ENCODE data around the gene PHF11.
A peak's percentile ranks its signal among the peaks of the same experiment; 100 is the strongest.

PHF11 gene

DNA sequence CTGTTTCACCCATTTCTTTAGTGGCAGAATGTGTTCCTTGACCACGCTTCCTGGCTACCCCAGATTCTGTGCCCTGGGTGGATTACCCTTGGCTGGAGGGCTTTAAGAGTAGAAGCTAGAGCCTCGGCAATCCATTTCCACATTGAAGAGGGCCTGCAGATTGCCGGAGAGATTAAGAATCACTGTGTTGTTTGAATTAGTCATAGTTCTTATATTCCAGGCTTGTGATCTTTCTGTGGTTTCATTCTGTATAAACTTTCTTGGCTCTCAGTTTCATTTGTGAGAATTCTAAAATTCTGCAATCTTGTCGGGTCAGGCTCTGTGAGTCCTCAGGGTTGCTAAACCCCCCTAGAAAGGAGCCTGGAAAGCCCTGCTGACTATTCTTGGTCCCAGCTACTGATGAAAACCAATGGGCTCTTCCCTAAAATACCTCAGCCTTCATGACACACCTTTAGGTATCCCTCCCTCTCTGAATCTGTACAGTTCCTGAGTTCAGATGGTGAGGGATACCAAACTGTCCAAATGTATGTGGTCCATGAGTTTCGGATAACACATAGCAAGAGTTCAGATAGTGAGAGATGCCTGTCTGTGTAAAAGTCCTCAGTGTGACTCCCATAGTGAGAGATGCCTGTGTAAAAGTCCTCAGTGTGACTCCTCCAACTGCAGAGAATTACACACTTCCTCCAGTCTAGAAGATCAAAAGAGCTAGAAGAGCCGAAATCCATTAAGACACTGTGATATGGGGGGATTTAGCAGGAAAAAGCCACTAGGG lies 4.3 kb downstream of the PHF11 start:
- DNase-seq, result no peak

DNA sequence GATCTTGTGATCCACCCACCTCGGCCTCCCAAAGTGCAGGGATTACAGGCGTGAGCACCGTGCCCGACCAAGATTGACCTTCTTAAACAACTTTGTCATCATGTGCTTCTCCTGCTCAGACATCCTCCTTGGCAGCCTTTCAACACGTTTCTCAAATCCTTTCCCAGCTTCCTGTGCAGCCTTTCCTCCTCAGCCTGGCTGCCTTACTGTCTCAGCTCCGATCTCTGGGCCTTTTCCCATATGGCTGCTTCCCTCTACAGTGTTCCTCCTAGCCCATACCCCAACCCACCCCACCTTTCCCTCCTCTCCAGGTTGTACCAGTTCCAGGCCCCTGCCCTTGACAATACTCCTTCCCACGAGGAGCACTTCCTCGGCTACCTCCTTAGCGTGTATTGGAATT lies 7.2 kb downstream of the PHF11 start:
- DNase-seq, result no peak

DNA sequence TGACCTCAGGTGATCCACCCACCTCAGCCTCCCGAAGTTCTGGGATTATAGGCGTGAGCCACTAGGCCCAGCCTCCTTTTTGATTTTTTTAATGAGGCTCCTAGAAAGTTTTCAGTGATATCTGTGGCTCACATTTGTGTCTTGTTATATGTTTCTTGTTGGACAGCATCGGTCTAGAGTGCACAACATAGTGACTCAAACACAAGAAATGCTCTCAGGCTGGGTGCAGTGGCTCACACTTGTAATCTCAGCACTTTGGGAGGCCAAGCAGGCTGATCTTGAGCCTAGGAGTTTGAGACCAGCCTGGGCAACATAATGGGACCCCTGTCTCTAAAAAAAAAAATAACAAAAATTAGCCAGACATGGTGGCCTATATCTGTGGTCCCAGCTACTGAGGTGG lies 8.2 kb downstream of the PHF11 start:
- no peak for DNase-seq

DNA sequence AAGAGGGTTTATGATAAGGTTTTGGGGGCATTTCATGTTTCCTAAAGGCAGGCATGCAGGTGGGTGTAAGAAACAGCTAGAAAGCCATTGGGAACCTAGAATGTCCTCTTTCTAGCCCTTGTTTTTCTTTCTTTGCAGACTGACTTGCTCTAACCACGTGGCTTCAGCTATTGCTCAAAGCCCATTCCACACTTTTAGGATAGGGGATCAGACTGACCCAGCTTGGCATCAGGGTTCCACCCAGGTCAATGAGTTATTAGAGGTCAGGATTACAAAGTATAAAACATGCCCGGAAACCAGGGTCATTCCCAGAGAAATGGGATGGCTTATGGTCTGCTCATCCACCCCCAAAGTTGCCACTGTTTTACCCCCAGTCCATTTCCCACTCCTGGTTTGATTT lies 16.8 kb downstream of the PHF11 start:
- no peak for DNase-seq

DNA sequence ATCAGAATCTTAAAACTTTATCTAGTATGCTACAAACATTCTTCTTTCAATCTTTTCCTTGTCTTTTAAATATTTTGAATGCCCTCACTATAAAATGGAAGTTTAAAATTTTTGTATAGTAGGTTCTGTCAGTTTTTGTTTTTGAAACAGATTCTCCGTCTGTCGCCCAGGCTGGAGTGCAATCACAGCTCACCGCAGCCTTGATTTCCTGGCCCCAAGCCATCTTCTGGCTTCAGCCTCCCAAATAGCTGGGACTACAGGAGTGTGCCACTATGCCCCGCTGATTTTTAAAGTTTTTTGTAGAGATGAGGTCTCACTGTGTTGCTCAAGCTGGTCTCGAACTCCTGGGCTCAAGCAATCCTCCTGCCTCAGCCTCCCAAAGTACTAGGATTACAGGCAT lies 20.7 kb downstream of the PHF11 start:
- no peak for DNase-seq

DNA sequence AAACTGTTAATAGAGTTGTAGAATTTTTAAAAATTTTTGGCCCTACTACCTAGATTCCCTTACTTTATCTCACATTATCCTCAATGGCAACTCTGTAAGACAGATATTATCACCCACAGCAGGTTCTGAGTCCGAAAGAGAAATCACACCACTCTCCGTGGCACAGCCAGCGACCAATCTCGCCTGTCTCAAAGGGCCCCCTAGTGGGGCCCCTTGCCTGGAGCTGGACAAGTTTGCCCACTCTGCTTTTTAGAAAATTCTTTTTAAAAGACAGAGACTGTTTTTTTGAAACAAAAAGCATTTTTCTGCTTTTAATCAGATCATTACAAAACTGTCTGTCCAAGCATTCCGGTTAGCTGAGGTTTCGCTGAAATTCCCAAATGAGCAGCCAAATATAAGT lies 21.7 kb downstream of the PHF11 start:
- no peak for DNase-seq

DNA sequence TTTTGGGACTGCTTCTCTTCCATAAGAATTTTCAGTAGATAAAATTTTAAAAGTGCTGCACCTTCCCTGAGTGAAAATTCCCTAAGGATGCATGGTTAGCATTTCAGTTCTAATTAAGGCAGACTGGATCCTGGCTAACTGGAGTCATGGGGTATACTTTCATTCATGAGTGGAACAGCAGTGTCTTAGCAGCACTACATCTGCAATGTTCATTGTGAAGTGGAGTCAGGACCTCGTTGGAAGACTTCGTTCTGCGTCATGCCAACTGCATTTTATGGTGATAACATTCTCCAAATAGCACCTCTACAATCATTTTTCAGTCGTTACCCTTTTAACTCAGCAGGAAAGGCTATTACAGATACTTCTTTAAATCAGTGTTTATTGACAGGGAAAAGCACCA lies 25.5 kb downstream of the PHF11 start:
- DNase-seq, result no peak

DNA sequence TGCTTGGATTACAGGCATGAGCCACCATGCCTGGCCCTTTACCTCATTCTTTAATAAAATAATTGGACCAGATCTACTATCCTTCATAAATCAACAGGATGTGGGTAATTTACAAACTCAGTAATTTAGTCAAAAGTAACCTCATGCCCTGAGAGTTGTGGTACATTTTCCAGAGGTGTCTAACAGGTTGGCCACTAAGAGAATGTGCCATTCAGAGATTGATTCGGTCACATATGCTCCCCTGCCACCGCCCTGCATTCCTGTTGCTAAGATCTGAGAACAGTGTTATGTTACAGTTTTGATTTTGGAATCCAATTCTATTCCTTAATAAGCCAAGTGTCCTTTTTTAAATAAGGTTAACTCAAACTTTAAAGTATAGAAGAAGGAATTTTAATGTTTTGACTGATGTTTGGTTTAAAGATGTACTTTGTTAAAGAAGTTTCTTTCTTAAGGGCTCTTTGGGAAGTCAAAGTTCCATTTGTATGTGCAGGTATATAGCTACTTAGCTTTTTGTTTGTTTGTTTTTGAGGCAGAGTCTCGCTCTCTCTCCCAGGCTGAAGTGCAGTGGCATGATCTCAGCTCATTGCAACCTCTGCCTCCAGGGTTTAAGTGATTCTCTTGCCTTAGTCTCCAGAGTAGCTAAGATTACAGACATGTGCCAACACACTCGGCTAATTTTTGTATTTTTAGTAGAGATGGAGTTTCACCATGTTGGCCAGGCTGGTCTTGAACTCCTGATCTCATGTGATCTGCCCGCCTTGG lies 29.2 kb downstream of the PHF11 start:
- DNase-seq, result no peak

DNA sequence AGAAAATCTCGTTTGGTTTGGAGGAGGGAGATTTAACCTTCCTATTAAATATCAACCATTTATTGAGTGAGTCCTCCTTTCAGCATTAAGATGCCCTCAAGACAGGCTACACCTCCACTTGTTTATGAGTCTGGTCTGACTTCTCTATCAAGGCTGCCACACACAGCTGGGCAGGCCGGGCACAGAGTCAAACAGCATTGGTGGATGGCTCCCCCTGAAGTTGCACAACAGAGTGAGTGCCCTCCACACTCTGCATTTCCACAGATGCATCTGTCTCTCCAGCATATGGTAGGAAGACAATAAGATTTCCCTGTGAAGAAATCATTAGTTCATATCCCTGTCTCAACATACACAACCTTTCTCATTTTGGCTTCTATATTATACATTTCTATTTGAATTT lies 31.4 kb downstream of the PHF11 start:
- DNase-seq, result no peak

DNA sequence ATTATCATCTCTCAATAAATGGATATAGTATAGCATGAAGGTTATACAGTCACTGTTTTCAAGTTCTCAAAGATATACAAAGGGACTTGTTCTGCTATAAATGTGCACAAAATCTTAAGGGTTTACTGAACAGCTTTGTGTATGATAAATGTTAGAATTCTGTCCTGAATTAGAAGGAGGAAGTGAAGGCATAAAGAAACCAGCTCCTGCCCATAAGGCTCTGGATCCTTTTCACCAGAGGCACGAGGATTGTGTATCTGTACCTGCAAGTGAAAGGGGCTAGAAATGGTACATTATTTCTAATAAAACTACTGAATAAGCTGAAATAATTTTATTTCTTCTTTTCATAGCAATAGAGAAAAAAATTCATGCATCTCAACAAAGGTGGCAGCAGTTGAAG lies 32.4 kb downstream of the PHF11 start:
- no peak for DNase-seq

DNA sequence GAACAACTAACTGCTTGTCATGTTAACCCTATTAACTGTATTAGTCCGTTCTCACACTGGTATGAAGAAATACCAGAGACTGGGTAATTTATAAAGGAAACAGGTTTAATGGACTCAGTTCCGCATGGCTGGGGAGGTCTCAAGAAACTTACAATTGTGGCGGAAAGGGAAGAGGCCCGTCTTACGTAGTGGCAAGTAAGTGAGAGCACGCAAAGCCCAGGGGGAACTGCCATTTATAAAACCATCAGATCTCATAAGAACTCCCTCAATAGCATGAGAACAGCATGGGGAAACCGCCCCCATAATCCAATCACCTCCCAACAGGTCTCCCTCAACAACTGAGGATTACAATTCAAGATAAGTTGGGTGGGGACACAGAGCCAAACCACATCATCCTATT lies 34.7 kb downstream of the PHF11 start:
- DNase-seq, result no peak

DNA sequence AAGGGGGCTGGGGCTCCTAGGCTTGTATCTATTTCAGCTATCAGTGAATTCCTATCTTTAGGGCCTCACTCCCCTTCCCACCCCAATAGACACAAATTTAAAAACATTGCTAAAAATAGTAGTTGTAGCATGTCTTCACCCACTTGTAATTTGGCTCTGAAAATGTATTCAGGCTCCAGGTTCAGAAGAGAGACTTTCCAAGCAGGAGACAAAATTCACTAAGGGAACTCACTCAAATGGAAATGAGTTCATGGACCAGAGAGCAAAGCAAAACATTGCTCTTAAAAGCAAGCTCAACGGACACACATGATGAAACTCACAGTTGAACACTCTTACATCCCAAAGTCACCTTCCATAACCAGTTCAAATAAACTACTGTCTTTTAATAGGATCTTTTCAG lies 36.8 kb downstream of the PHF11 start:
- no peak for DNase-seq

DNA sequence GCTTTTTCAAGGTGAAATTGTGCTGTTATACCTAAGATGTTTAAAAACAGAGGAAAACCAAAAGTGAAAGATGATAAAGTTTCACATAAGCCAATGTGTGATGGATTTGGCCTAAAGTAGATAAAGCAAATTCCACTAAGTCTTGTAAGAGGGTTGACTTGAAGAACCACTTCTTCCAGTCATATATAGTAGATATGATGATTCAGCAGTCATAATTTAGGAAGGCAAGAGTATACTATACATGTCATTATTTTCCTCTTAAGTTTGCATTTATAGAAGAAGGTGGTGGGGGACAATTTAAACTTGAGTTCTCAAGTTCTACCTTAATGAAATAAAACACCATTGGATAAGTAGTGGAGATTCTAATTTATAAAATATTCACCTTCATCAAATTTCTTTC lies 37.3 kb downstream of the PHF11 start:
- no peak for DNase-seq

DNA sequence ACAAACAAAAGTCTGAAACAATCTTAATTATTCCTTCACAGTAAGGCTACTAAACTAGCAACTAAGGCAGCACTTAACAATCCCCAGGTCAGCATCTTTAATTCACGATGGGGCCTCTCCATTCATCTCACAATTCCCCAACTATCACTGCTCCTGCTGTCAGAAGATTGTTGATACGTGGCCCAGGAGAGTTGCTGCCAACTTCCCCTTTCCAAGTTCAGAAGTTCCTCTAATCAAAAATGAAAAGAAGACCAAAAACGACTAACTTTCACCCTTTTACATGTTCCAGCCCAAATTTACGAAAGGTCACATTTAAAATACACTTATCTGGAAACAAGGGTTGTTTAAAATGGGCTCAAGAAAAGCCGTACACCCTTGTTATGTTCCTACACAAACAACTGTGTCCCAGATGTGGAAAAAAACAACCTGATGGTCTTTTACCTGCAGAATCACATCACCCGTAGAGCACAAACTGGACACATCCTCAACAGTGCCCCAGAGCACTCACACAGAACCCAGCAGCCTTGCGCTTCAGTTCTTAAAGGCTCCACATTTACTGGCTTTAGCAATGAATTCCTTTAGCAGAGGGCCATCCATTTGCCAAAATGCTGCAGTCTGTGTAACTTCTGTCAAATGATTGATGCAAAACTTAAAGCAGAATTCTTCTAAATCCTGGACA lies 38.0 kb downstream of the PHF11 start:
- no peak for DNase-seq

DNA sequence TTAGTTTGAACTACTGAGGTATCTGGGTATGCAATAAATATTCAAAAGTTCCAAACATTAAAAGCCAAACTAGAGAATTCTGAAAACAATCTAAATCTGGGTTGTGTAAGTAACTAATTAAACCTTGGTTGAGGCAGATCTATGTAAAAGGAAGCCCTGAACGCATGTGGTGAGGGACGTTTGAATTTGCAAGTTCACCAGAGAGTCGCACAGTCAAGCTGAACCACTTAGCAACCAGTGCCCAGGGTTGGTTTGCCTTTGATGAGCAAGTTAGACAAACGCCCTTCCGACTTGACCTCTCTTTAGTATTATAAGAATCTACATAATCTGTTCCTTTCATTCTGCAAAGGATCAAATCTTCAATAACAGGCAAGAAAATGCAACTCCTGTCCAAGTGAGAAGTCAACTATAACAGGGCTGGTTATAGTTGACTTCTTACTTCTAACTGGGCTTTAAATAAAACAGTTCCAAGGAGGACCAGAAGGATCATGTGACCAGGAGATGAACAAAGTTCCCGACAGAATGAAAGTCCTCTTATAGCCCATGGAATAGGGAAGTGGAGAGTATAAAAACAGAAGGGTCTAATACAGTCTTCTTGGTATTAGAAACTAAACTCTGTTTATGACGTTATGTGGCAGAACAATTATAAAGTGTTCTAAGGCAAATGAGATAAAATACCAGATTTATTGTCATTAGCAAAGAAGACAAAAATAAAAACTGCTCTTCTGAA lies 40.6 kb downstream of the PHF11 start:
- DNase-seq, result no peak

DNA sequence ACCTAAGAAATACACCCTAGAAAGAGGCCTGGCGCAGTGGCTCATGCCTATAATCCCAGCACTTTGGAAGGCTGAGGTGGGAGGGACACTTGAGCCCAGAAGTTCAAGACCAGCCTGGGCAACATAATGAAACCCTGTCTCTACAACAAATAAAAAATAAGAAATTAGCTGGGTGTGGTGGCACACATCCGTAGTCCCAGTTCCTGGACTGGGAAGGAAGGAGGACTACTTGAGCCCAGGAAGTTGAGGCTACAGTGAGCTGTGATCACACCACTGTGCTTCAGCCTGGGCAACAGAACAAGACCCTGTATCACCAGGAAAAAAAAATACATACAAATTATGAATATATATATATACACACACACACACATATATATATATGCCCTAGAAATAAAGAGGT lies 42.7 kb downstream of the PHF11 start:
- no peak for DNase-seq

DNA sequence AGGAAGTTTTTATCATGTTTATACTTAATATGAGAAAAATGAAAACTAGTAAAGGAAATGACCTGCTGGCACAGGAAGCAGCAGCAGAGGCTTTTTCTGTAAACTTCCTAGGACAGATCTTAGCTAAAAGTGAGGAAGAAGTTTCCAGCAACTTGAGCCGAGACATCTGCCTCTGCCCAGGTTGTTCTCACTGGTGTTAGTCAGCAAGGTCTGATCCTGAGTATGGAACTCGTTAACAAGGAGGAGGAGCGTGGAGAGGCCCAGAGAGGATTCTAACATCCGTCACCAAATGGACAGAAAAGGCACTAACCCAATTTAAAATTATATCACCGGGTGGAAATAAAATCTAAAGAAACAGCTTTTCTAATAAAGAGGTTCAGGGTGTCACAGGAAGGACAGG lies 43.6 kb downstream of the PHF11 start:
- no peak for DNase-seq

DNA sequence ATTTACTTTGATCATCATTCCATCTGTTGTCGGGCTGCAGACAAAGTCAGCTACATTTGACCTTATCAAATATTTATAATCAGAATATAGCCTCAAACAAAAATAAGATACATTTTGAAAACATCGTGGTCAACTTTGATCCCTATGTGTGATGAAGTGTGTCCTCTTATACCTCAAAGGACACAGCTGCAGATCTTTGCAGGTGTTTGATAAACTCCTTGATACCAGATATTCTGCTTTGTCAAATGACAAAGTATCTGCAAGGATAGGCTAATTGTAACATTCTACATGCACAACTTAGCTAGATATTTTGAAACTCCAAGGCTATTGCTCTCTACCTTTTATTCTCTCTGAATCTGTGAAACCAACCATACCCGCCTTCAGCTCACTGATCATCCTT lies 44.0 kb downstream of the PHF11 start:
- no peak for DNase-seq

DNA sequence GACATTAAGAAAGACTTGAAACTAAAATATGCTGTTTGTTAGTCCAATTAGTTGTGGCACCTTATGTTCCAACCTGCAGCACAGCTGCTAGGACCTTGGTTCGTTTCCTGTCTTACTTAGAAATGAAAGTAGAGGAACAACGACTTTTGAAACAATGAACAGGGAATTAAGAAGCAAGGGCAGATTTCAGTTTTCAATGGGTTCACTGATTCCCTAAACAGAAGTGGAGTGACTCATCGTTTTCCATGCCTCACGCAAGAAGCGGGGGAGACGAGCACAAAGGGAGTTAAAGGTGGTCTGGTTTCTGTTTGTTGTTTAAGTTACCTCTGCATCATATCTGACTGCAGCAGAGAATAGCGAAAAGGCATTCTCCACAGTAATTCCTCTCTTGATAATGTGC lies 44.8 kb downstream of the PHF11 start:
- DNase-seq, result peak; percentile 18

DNA sequence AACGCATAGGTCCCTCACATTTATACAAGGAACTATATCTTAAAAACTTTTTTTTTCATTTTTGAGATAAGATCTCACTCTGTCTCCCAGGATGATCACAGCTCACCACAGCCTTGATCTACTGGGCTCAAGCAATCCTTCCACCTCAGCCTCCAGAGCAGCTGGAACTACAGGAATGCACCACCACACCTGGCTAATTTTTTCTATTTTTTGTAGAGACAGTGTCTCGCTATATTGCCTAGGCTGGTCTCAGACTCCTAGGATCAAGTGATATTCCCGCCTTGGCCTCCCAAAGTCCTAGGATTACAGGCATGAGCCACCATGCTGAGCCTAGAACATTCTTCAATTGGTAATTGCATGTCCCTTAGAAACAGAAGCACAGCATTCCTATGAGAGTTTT lies 47.9 kb downstream of the PHF11 start:
- no peak for DNase-seq

DNA sequence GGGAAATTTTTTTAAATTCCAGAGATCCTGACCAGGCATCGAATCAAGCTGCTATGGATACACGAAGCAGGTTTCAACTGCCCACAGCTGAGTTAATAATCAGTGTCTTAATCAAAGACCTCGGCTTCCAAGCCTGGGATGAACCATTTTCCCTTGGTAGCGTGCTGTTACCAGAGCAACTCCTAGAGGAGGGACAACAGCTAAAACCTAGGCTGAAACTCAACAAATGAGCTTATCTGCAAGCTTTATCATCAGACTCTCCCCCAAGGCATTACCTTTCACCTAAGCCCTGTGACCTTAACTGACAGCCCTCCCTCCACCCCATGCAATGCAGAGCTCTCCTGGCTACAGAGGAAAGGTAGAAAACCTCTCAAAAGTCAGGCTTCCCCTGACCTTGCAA lies 49.9 kb downstream of the PHF11 start:
- DNase-seq, result no peak

DNA sequence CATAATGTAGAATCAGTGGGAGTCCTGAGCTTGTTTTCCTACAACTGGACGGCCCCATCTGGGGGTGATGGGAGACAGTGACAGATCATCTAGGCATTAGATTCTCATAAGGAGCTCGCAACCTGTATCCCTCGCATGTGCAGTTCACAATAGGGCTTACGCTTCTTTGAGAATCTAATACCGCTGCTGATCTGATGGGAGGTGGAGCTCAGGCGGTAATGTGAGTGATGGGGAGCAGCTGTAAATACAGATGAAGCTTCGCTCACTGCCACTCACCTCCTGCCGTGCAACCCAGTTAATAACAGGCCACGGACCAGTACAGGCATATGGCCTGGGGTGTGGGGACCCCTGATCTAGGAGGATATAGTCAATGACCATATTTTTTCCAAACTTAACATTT lies 50.8 kb downstream of the PHF11 start:
- no peak for DNase-seq

DNA sequence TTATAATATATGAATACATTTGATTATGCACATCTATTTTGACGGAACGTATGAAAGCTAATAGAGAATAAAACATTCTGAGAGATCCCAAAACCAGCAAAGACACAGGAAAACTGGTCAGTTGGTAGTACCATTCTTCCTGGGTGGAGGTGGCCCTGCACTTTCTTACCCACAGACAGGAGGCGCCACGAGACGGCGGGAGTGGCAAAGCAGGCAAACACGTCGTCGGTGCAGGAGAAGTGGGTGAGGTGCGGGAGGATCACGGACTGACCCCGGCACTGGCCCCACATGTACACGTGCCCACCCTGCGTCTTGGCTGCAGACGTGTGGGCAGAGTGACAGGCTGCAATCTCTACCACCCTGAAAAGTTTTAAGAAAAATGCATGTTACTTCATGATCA lies 53.5 kb downstream of the PHF11 start:
- no peak for DNase-seq
